HG03175 (cell line): ENCODE results near the gene CPNE5.
"Not testable (repeated sequence)": the region's sequence is repeated elsewhere in the genome, so short reads cannot be mapped to it uniquely, and the experiment has no call there.

ENCODE experiments used
- ATAC-seq: cut with Tn5 transposase; IDR thresholded peaks from one replicate; pipeline ENCODE4 v1.9.1; 2021; ENCODE audit warnings: mild to moderate bottlenecking, moderate library complexity; ENCODE audit not compliant: unreplicated experiment

CPNE5 gene

DNA sequence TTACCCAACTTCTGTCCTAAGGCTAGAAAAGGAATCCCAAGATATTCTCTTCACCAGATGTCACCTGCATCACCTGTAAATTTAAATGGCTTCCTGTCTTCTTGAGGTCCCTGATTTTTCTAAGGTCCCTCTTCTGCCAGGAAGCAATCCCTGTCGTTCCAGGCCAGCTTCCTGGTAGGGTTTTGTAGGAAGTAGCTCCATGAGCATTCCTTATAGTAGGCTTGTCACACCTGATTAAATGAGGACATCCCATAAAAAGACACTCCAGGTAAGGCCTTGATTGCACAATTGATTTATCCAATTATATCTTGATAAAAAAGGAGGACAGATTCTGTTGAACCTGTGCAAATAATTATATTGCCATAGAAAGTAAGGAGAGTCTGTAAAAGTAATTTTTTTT lies 132.9 kb downstream of the CPNE5 start:
- ATAC-seq, result no peak

- ATAC-seq, result not testable (repeated sequence)
Measured at GRCh38 chr6:36704961-36705577, 134.2 kb downstream of the CPNE5 start.

- no peak for ATAC-seq
Measured at GRCh38 chr6:36703982-36704381, 135.3 kb downstream of the CPNE5 start.

DNA sequence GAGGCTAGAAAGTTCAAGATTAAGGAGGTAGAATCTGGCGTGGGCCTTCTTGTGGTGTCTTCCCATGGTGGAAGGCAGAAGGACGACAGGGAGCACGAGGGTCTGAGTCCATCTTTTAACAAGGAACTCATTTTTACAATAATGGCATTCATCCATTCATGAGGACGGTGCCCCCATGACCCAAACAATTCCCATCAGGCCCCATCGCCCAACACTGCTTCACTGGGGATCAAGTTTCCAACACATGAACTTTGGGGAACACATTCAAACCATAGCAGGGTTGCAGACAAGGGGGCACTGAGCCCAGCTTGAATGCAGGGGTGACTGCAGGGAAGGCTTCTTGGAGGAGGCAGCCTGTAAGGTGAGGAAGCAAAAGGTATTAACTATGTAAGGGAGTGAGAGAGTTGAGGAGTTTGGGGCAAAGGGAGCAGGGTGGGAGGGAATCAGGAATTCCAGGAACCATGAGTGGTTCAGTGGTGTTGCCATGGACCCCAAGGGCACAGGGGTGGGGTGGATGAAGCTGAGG lies 136.1 kb downstream of the CPNE5 start:
- ATAC-seq, result no peak

- ATAC-seq, result no peak
Measured at GRCh38 chr6:36702656-36703055, 136.6 kb downstream of the CPNE5 start.

- no peak for ATAC-seq
Measured at GRCh38 chr6:36701401-36701991, 137.7 kb downstream of the CPNE5 start.

DNA sequence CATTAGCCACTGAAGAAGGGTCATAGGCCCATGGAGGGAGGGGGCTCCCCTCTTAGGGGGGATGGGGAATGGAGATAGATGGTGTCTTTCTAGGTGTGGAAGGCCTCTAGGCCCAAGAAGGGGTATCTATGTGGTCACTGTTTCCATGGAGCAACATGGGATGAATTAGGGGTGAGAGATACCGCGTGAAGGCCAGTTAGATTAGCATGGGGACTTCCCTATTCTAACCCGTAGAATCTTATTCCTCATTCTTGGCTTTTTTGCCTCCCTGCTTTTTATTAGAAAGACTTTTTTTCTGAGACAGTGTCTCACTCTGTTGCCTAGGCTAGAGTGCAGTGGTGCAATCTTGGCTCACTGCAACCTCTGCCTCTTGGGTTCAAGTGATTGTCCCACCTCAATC lies 138.4 kb downstream of the CPNE5 start:
- no peak for ATAC-seq

GRCh38 chr6:36700071-36700812 lies 139.0 kb downstream of the CPNE5 start:
- no peak for ATAC-seq

- ATAC-seq, result no peak
Measured at GRCh38 chr6:36699348-36699747, 139.9 kb downstream of the CPNE5 start.

- no peak for ATAC-seq
Measured at GRCh38 chr6:36698871-36699271, 140.4 kb downstream of the CPNE5 start.

DNA sequence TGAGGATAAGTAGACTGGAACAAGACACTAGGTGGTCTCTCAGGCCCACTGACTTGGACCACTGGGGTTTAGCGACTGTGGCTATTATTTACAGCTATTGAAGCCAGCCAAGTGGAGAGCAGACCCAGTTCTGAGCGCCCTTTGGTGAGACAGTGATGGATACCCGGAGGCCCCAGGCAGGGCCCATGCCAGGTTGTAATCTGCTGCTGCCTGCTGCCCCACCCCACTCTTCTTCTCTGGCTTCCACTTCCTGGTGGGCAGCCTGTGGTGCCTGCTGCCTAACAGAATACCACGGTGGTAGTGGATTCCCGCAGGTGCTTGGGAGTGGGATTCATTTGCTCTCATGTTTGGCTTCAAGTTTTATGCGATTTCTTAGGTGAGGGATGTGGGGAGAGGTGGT lies 141.0 kb downstream of the CPNE5 start:
- no peak for ATAC-seq

DNA sequence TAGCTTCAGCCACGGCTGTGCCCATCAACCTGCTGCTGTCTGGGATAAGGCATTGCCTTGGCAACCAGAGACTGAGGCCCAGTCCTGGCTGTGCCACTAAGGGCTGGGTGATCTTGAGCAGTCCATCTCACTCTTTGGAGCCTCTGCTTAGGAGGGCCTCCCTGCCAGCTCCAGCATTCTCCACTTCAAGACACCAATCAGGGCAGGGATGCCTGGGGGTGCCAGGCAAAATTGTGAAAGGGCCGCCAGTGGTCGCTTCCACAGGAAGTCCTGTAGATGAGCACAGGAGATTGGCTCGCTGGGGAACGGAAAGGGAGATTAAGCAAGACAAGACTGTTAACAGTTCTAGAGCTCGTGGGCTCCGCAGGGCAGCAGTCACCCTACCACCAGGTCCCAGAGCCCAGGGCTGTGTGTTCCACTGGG lies 141.8 kb downstream of the CPNE5 start, which contains the start of gene RAB44:
Gene RAB44, plus strand, starts transcription at position 346 of the 423 bp plus-strand sequence. CDS start 6,410 bp downstream, outside the sequence.
- ATAC-seq, result no peak

GRCh38 chr6:36695414-36695813 lies 143.8 kb downstream of the CPNE5 start:
- no peak for ATAC-seq

GRCh38 chr6:36694616-36695015 lies 144.6 kb downstream of the CPNE5 start:
- ATAC-seq, result no peak

DNA sequence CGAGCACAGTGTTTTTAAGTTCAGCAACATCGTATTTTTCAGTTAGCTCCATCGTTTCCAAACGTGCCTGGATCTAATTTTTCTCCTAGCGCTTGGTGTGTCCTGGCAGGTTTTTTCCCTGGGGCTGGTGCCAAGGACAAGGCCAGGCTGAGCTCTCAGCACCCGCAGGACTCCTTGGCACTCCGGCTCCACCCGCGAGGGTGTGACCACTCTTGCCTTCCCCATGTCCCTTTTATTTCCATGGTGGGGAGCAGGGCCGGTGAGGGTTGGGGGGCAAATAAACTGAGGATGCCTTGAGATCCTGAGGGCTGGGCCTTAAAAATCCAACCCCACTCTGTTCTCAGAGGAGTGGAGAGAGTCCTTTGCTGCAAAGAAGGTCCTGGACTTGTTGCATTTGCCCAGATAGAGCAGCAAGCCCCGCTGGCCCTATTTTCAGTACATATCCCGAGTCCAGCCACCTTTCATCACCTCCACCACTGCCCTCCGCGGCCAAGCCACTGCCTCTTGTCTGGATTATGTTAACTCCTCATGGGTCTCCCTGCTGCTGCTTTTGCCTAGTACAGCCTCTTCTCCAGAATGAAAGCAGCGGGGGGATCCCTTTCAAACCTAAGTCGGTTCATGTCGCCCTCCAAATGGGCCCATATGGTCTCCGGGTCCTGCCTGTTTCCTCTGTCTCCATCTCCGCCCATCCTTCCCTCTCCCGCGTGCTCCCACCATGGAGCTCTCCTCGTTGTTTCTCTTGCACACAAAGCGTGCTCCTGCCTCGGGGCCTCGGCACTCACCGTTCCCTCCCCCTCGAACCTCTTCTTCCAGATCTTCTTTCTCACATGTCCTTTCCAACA lies 146.2 kb downstream of the CPNE5 start:
- ATAC-seq, result no peak

DNA sequence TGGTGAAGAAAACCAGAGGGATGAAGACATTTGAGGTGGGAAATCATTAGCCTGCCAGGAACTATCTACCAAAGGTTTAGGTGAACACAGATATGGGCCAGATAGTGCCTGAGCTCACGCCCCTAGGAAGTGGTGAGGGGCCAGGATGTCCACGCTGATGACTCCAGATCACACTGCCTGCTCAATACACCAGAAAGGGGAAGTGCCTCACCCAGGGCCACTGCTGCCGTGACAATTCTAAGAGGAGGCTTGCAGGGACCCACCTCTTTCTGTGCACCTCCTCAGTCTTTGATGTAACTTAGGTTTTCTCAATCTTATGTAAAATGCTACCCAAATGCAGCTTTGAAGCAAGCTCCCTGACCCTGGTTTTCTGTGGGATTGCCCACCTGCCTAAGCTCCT lies 147.0 kb downstream of the CPNE5 start:
- ATAC-seq, result peak; percentile 75

DNA sequence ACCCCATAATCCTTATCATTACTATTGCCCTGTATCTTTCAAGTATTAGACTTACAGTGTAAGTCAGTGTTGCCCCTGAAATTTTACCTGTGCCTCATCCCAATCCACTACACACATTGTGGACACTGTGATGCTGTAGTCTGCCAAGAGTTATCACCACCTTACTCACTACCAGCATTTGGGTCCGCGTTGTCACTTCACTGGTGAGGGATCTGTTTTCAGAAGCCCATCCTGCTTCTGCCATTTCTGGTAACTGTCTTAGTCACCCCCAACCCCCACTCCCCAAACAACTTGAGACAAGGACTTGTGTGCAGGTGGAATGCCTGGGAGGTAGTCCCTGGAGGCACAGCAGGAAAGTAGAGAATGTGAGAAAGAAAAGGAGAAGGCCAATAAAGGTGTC lies 147.6 kb downstream of the CPNE5 start:
- ATAC-seq, result no peak

GRCh38 chr6:36691011-36691410 lies 148.2 kb downstream of the CPNE5 start:
- ATAC-seq, result no peak
